IMR-90 (cell line): ENCODE data around the gene SQSTM1. TPM values are rescaled to one million over a fixed set of nuclear protein-coding genes. Genes with fewer than 3 reads are reported as not detected.

Experiments
- ATAC-seq: fragments of 200-7000 bp; cut with Tn5 transposase; 2 replicates; pipeline ENCODE4 v1.9.1; 2020; ENCODE audit warnings: low read depth, mild to moderate bottlenecking, moderate library complexity
- BruUV-seq: library from RNA; stranded (reverse); fragments of 400-500 nt; replicated peaks from 2 replicates; lab custom pipeline; 2021; lab: Mats Ljungman, UMichigan
- CTCF ChIA-PET: fragments of 300-600 bp; formaldehyde crosslinking; extraction: SDS; loops from one replicate; lab custom pipeline; 2021; ENCODE audit warnings: antibody characterized with exemption; lab: Yijun Ruan, JAX
- POLR2A ChIA-PET: fragments of 300-600 bp; sonication (Branson Sonifier 250); formaldehyde crosslinking; loops from one replicate; lab custom pipeline; 2022; ENCODE audit warnings: antibody characterized with exemption; ENCODE audit not compliant: unreplicated experiment; lab: Charles Lee
- DNase-seq: peaks from one replicate; pipeline ENCODE4 v3.0.0; 2013
- H2AFZ ChIP-seq: replicated peaks from 2 replicates; pipeline ENCODE3; 2013; ENCODE audit warnings: low read length, mild to moderate bottlenecking; ENCODE audit not compliant: poor library complexity
- H2AK5ac ChIP-seq: 2 replicates; pipeline ENCODE4 v1.6.1; 2013; ENCODE audit warnings: low read depth, low read length, inconsistent platforms
- H2AK9ac ChIP-seq: replicated peaks from 2 replicates; pipeline ENCODE3; 2013; ENCODE audit warnings: mild to moderate bottlenecking, low read depth, low read length, moderate library complexity; ENCODE audit not compliant: poor library complexity
- H2BK120ac ChIP-seq: 2 replicates; pipeline ENCODE4 v1.6.1; 2013; ENCODE audit warnings: low read depth, low read length, inconsistent platforms
- H2BK15ac ChIP-seq: 3 replicates; pipeline ENCODE4 v1.6.1; 2013; ENCODE audit warnings: low read depth, low read length, inconsistent platforms
- H2BK20ac ChIP-seq: 2 replicates; pipeline ENCODE4 v1.6.1; 2013; ENCODE audit warnings: low read depth, mild to moderate bottlenecking, inconsistent platforms, low read length, moderate library complexity
- H2BK5ac ChIP-seq: 2 replicates; pipeline ENCODE4 v1.6.1; 2013; ENCODE audit warnings: mild to moderate bottlenecking, low read depth, low read length, inconsistent platforms; ENCODE audit not compliant: poor library complexity, severe bottlenecking
- H3K14ac ChIP-seq: replicated peaks from 2 replicates; pipeline ENCODE4 v1.6.1; 2013; ENCODE audit warnings: low read depth, low read length, inconsistent platforms
- H3K18ac ChIP-seq: 2 replicates; pipeline ENCODE4 v1.6.1; 2013; ENCODE audit warnings: low read depth, low read length, control low read depth
- H3K23ac ChIP-seq: 2 replicates; pipeline ENCODE4 v1.6.1; 2013; ENCODE audit warnings: low read depth, low read length, inconsistent platforms
- H3K27ac ChIP-seq: 2 replicates; pipeline ENCODE4 v1.5.1; 2013; ENCODE audit warnings: mild to moderate bottlenecking, control low read depth, low read length; ENCODE audit not compliant: insufficient read depth
- H3K27me3 ChIP-seq: 2 replicates; pipeline ENCODE4 v1.6.1; 2013; ENCODE audit warnings: low read length; ENCODE audit not compliant: control insufficient read depth, insufficient read depth
- H3K36me3 ChIP-seq: 2 replicates; pipeline ENCODE4 v1.6.1; 2013; ENCODE audit warnings: low read length, mixed read lengths; ENCODE audit not compliant: control insufficient read depth, insufficient read depth
- H3K4ac ChIP-seq: 2 replicates; pipeline ENCODE4 v1.6.1; 2013; ENCODE audit warnings: low read depth, low read length, inconsistent platforms
- H3K4me1 ChIP-seq: 2 replicates; pipeline ENCODE4 v1.6.1; 2013; ENCODE audit warnings: low read length, mixed read lengths; ENCODE audit not compliant: control insufficient read depth, insufficient read depth
- H3K4me2 ChIP-seq: 2 replicates; pipeline ENCODE4 v1.6.1; 2013; ENCODE audit warnings: low read depth, mild to moderate bottlenecking, control low read depth, low read length, moderate library complexity
- H3K4me3 ChIP-seq: 2 replicates; pipeline ENCODE4 v1.5.1; 2013; ENCODE audit warnings: low read depth, mild to moderate bottlenecking, control low read depth, low read length, moderate library complexity; ENCODE audit not compliant: insufficient read depth
- H3K56ac ChIP-seq: 2 replicates; pipeline ENCODE4 v1.6.1; 2013; ENCODE audit warnings: low read length, inconsistent platforms; ENCODE audit not compliant: insufficient read depth; ENCODE audit errors: extremely low read depth
- H3K79me1 ChIP-seq, 2 experiments: 2 replicates each; pipeline ENCODE4 v1.6.1; 2013; ENCODE audit warnings: low read length in 2 of 2, inconsistent platforms in 1 of 2, low read depth in 1 of 2
- H3K9ac ChIP-seq: 2 replicates; pipeline ENCODE4 v1.6.1; 2013; ENCODE audit warnings: low read depth, low read length, control low read depth
- H3K9me1 ChIP-seq: 2 replicates; pipeline ENCODE4 v1.6.1; 2013; ENCODE audit warnings: low read length, inconsistent platforms; ENCODE audit not compliant: insufficient read depth
- H3K9me3 ChIP-seq: 2 replicates; pipeline ENCODE4 v1.6.1; 2013; ENCODE audit warnings: low read length; ENCODE audit not compliant: control insufficient read depth, insufficient read depth
- H4K20me1 ChIP-seq: 2 replicates; pipeline ENCODE4 v1.6.1; 2013; ENCODE audit warnings: low read length, inconsistent platforms; ENCODE audit not compliant: insufficient read depth
- H4K5ac ChIP-seq: 2 replicates; pipeline ENCODE4 v1.6.1; 2013; ENCODE audit warnings: mild to moderate bottlenecking, low read depth, low read length, control low read depth
- H4K8ac ChIP-seq, 2 experiments: 2 replicates each; pipeline ENCODE4 v1.6.1; 2013; ENCODE audit warnings: low read depth in 2 of 2, low read length in 2 of 2, control low read depth in 1 of 2, inconsistent platforms in 1 of 2
- H4K91ac ChIP-seq: 2 replicates; pipeline ENCODE4 v1.6.1; 2013; ENCODE audit warnings: low read depth, low read length, inconsistent platforms; ENCODE audit not compliant: insufficient read depth
- CEBPB ChIP-seq: IDR thresholded peaks from 2 replicates; pipeline ENCODE4 v1.6.1; 2012; ENCODE audit warnings: low read depth, low read length, improper control_type of control experiment
- CTCF ChIP-seq: conservative IDR thresholded peaks from 2 replicates; pipeline ENCODE4 v1.5.1; 2012; ENCODE audit warnings: mild to moderate bottlenecking, low read depth, low read length, improper control_type of control experiment
- ELK1 ChIP-seq: fragments of 150-350 bp; IDR thresholded peaks from 2 replicates; pipeline ENCODE4 v1.6.1; 2016; ENCODE audit warnings: low read depth, mild to moderate bottlenecking, low read length, moderate library complexity, borderline replicate concordance
- MAZ ChIP-seq: IDR thresholded peaks from 2 replicates; pipeline ENCODE4 v1.6.1; 2012; ENCODE audit warnings: low read depth, mild to moderate bottlenecking, low read length, improper control_type of control experiment, moderate library complexity, borderline replicate concordance
- MXI1 ChIP-seq: IDR thresholded peaks from 2 replicates; pipeline ENCODE4 v1.6.1; 2012; ENCODE audit warnings: low read depth, mild to moderate bottlenecking, low read length, moderate library complexity, borderline replicate concordance
- NFE2L2 ChIP-seq: fragments of 150-350 bp; IDR thresholded peaks from 2 replicates; pipeline ENCODE4 v1.6.1; 2016; ENCODE audit warnings: low read depth, mild to moderate bottlenecking, low read length
- POLR2A ChIP-seq: IDR thresholded peaks from 2 replicates; pipeline ENCODE4 v1.6.1; 2012; ENCODE audit warnings: mild to moderate bottlenecking, low read depth, low read length
- RAD21 ChIP-seq: IDR thresholded peaks from 2 replicates; pipeline ENCODE4 v1.6.1; 2012; ENCODE audit warnings: low read length, improper control_type of control experiment
- RCOR1 ChIP-seq: IDR thresholded peaks from 2 replicates; pipeline ENCODE4 v1.6.1; 2012; ENCODE audit warnings: mild to moderate bottlenecking, low read length, improper control_type of control experiment; ENCODE audit not compliant: insufficient replicate concordance
- RFX5 ChIP-seq: IDR thresholded peaks from 2 replicates; pipeline ENCODE4 v1.8.0; 2012; ENCODE audit warnings: low read depth, mild to moderate bottlenecking, low read length, moderate library complexity
- SMC3 ChIP-seq: fragments of 150-350 bp; IDR thresholded peaks from 2 replicates; pipeline ENCODE4 v1.6.1; 2016; ENCODE audit warnings: low read depth, mild to moderate bottlenecking, antibody characterized with exemption, low read length, moderate library complexity
- USF2 ChIP-seq: fragments of 150-350 bp; IDR thresholded peaks from 2 replicates; pipeline ENCODE4 v1.6.1; 2017; ENCODE audit warnings: mild to moderate bottlenecking, antibody characterized with exemption, low read length, low read depth
- WGBS, 2 experiments: methylation state at CpG; one replicate each; pipeline versions ENCODE4 v1.1.5 to v1.1.7; 2013; ENCODE audit warnings: missing lambda C conversion rate in 2 of 2; ENCODE audit not compliant: insufficient read length in 1 of 2; ENCODE audit errors: extremely low coverage in 2 of 2; 5-methylcytosine and 5-hydroxymethylcytosine counted together
- dilution Hi-C: fragments of 300-500 bp; cut with HindIII; formaldehyde crosslinking; loops from one replicate; pipeline ENCODE4 v1.14.3; 2018; ENCODE audit warnings: low sequenced_read_pairs; ENCODE audit not compliant: unreplicated experiment
- in situ Hi-C: fragments of 300-500 bp; cut with MboI; formaldehyde crosslinking; loops from 3 replicates; pipeline ENCODE4 v1.14.3; 2019; ENCODE audit warnings: low sequenced_read_pairs, inconsistent platforms, mixed read lengths
- intact Hi-C: fragments of 100-400 bp; cut with micrococcal nuclease; formaldehyde crosslinking; loops from 2 replicates; pipeline ENCODE4 v1.10.0; 2022
- polyA plus RNA-seq, 3 experiments: library from polyadenylated mRNA; depleted of rRNA; stranded (reverse); fragments of >200 nt; gene quantifications; 2 replicates each; pipeline ENCODE4 v1.2.3, GENCODE V29; 2012; ENCODE audit warnings: low replicate concordance in 1 of 3
- total RNA-seq: library from RNA; depleted of rRNA; stranded (reverse); fragments of >200 nt; gene quantifications from 2 replicates; pipeline ENCODE4 v1.2.3, GENCODE V29; 2012

The SQSTM1 gene
- total and polyA plus RNA-seq, 2 of the 4 experiments (the other 2 are of a cell fraction): 152 to 184 TPM

- no TSS peak for BruUV-seq
- H4K20me1 ChIP-seq: peaks cover 82% of the 10 kb centered on the region
- H3K4me3 ChIP-seq: no peak overlapping the region
- no peak overlapping the region for H2AFZ ChIP-seq
- no peak overlapping the region for H3K4me2 ChIP-seq
- H3K4ac ChIP-seq: no peak overlapping the region
- H3K79me1 ChIP-seq: peaks cover 22 to 60% of the 10 kb centered on the region in 2 experiments
- H2AK9ac ChIP-seq: no peak overlapping the region
- no peak overlapping the region for H4K5ac ChIP-seq
- H3K56ac ChIP-seq: no peak overlapping the region
- DNase-seq (no peak), ATAC-seq (no peak)
- H4K8ac ChIP-seq: no peak overlapping the region
- no peak overlapping the region for H3K27ac ChIP-seq
- dilution Hi-C loops (no loop called here), intact Hi-C loops (no loop called here), in situ Hi-C loops (no loop called here)
- no CpG with 5 or more reads among the region's 3 CpGs for WGBS, 2 experiments
- H2BK120ac ChIP-seq: no peak overlapping the region
- no peaks in the 10 kb centered on the region for H3K9me3 ChIP-seq
- H2BK20ac ChIP-seq: no peak overlapping the region
- TF ChIP-seq POLR2A (no peak; the same call in 1 of the 2 replicates), SMC3 (no peak), RCOR1 (no peak), CEBPB (no peak), ELK1 (no peak), MXI1 (no peak), CTCF (no peak), MAZ (no peak), NFE2L2 (no peak), RAD21 (no peak), USF2 (no peak), RFX5 (no peak)
- ChIA-PET CTCF (no interaction called here), POLR2A (no interaction called here)
- H3K14ac ChIP-seq: no peak overlapping the region
- peaks cover 5% of the 10 kb centered on the region for H3K9me1 ChIP-seq
- H3K27me3 ChIP-seq: no peaks in the 10 kb centered on the region
- H3K4me1 ChIP-seq: no peaks in the 10 kb centered on the region
- H3K36me3 ChIP-seq: peaks cover 79% of the 10 kb centered on the region
- H3K23ac ChIP-seq: no peak overlapping the region
- H4K91ac ChIP-seq: no peak overlapping the region
- no peak overlapping the region for H3K18ac ChIP-seq
- no peak overlapping the region for H2AK5ac ChIP-seq
- H2BK5ac ChIP-seq: no peak overlapping the region
- H2BK15ac ChIP-seq: no peak overlapping the region
- no peak overlapping the region for H3K9ac ChIP-seq
Observed at GRCh38 chr5:179833709-179834070, 13.0 kb downstream of the SQSTM1 start.
